Thyroid gland (tissue), 4 donors: Measurements from ENCODE around the gene MYL5.

Source experiments
- CTCF ChIP-seq, 6 experiments: fragments of 200-600 bp in 3 of 6; fragments of 450-650 bp in 3 of 6; sonication (generic) in 3 of 6; IDR thresholded peaks; one replicate each; pipeline ENCODE4 v1.5.1; 2016 to 2019; ENCODE audit warnings: antibody characterized with exemption in 6 of 6, mild to moderate bottlenecking in 2 of 6, inconsistent platforms in 1 of 6, moderate library complexity in 1 of 6
- POLR2A ChIP-seq, 2 donors: fragments of 450-650 bp; IDR thresholded peaks; one replicate each; pipeline ENCODE4 v1.6.1; 2017; ENCODE audit warnings: antibody characterized with exemption in 2 of 2, mild to moderate bottlenecking in 2 of 2, moderate library complexity in 1 of 2

- TF ChIP-seq CTCF (IDR thresholded peaks at IDR 0.05) (no peak), POLR2A (IDR thresholded peaks at IDR 0.05) (no peak)
Measured at GRCh38 chr4:636628-637159, 37.6 kb upstream of the MYL5 start.
